ENCODE measurements around the gene SLC16A11.

SLC16A11 gene

DNA sequence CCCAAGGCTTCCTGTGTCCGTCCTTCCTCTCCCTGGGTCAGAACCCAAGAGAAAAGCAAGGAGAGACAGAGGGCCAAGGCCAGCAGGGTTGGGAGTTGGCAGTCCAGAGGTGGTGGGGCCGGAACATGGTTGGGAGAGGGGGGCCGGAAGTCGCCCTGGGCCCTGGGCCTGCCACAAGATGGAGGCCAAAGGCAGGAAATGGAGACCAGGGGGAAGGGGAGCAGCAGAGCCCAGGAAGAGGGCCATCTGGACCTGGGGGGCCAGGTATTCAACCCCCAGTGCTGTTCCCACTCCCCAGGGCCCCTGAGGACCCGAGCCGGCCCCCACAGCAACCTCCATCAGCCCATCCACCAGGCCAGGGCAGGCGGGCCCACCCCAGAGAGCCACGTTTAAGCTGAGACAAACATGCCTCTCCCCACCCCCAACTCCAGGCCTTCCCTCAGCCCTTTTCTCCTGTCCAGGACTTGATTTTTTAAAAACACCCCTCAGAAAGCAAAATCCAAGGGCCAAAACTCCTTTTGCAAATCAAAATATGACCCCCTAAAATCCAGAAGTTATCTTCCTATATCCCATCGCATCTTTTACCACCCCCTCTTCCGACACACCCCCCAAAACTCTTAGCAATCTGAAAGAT, 25.4 kb downstream of the SLC16A11 start:
- TF ChIP-seq, protein P1, sequence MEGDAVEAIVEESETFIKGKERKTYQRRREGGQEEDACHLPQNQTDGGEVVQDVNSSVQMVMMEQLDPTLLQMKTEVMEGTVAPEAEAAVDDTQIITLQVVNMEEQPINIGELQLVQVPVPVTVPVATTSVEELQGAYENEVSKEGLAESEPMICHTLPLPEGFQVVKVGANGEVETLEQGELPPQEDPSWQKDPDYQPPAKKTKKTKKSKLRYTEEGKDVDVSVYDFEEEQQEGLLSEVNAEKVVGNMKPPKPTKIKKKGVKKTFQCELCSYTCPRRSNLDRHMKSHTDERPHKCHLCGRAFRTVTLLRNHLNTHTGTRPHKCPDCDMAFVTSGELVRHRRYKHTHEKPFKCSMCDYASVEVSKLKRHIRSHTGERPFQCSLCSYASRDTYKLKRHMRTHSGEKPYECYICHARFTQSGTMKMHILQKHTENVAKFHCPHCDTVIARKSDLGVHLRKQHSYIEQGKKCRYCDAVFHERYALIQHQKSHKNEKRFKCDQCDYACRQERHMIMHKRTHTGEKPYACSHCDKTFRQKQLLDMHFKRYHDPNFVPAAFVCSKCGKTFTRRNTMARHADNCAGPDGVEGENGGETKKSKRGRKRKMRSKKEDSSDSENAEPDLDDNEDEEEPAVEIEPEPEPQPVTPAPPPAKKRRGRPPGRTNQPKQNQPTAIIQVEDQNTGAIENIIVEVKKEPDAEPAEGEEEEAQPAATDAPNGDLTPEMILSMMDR (IDR thresholded peaks at IDR 0.05; ENCODE audit: control extremely low read depth, extremely low read depth, low read depth, missing control alignments): no peak
- DNase-seq (ENCODE audit: extremely low spot score): no peak
- CTCF ChIA-PET: interaction anchor here (1.9 kb wide), 1 partner anchor 14 kb away, joined by 7 read pairs; no protein-coding TSS in a partner anchor
- POLR2A ChIA-PET: no interaction called here

DNA sequence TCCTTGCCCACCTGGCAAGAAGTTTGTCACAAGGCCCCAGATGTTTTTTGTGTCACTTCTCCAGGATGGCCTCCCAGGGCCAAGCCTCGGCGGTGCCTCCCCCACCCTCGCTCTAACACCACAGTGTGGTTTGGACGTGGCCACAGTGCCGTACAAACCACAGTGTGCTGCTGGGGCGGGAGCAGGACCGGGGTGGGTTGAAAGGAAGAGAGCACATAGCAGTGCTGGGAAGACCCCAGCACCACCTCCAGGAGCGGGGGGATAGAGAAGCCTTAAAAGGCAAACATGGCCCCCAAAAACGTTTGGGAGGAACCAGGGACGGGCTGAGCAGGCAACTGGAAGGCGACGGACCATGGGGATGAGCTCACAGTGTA, 26.1 kb downstream of the SLC16A11 start:
- ChIA-PET CTCF (interaction anchor here (1.9 kb wide), 1 partner anchor 13 kb away, joined by 7 read pairs; no protein-coding TSS in a partner anchor), POLR2A (no interaction called here)
- DNase-seq (ENCODE audit: extremely low spot score): no peak
- TF ChIP-seq, protein P1 (IDR thresholded peaks at IDR 0.05; ENCODE audit: control extremely low read depth, extremely low read depth, low read depth, missing control alignments): no peak

DNA sequence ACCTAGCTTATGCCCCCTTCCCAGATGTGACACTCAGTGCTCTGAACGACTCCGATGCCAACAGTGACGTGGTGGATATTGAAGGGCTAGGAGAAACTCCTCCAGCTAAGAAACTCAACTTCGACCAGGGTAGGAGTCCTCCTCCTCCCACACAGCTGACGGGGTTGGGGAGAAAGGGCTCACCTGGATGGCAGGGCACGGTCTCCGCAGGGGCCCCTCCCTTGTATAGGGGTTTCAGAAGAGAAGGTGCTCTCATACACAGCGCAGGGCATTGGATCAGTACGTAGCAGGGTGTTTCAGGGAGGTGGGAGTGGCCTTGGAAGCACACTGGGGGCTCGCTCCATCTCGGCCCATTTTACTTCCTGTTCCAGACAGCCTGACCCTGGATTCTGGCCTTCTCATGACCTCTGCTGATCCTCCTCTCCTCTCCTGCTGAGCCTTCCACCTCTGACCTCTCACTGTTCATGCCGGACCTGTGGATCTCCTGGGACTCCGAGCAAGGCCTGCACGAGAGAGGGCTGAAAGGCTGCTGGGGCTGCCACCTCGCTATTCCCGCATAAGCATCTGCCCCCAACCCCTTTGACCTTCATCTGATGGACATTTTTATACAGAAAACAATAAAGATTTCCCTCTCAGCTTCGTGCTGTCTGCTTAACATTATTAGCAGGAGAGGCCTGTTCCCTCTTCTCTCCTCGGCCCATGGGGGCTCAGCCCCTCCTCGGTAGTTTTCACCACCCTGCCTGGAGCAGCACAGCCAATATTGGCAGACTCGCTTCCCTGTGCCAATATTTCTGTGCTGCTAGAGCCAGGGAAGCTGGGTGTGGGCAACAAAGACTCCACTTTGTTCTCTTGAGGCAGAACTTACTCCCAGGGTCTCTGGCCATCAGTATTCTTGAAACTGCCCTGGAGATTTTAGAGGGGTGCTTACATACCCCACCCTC, 26.7 kb downstream of the SLC16A11 start:
- ChIA-PET CTCF (interaction anchor here (1.0 to 2.3 kb wide), 8 partner anchors 13 to 174 kb away, joined by 3 to 10 read pairs (median 4); partner anchors contain the start of gene SLC16A13), POLR2A (no interaction called here)
- no peak for DNase-seq (ENCODE audit: extremely low spot score)
- TF ChIP-seq, protein P1 (IDR thresholded peaks at IDR 0.05; ENCODE audit: control extremely low read depth, extremely low read depth, low read depth, missing control alignments): no peak

DNA sequence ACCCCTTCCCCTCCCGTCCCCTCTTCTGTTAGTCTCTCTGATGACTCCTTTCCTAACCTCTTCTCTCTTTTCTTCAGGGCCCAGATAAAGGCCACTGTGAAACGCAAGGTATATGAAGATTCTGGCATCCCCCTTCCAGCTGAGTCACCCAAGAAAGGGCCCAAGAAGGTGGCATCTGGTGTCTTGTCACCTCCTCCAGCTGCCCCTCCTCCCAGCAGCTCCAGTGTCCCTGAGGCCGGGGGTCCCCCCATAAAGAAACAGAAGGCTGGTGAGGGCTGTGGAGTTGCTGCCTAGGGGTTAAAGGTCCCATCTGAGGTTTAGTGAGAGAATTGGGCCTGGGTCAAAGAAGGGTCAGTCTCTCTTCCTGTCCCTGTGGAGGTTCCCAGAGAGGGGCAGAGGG, 27.5 kb downstream of the SLC16A11 start:
- TF ChIP-seq, protein P1 (IDR thresholded peaks at IDR 0.05; ENCODE audit: control extremely low read depth, extremely low read depth, low read depth, missing control alignments): no peak
- ChIA-PET POLR2A (no interaction called here), CTCF (interaction anchor here (1.0 to 2.3 kb wide), 8 partner anchors 13 to 174 kb away, joined by 3 to 15 read pairs (median 4); partner anchors contain the start of gene SLC16A13)
- DNase-seq (ENCODE audit: extremely low spot score): no peak

DNA sequence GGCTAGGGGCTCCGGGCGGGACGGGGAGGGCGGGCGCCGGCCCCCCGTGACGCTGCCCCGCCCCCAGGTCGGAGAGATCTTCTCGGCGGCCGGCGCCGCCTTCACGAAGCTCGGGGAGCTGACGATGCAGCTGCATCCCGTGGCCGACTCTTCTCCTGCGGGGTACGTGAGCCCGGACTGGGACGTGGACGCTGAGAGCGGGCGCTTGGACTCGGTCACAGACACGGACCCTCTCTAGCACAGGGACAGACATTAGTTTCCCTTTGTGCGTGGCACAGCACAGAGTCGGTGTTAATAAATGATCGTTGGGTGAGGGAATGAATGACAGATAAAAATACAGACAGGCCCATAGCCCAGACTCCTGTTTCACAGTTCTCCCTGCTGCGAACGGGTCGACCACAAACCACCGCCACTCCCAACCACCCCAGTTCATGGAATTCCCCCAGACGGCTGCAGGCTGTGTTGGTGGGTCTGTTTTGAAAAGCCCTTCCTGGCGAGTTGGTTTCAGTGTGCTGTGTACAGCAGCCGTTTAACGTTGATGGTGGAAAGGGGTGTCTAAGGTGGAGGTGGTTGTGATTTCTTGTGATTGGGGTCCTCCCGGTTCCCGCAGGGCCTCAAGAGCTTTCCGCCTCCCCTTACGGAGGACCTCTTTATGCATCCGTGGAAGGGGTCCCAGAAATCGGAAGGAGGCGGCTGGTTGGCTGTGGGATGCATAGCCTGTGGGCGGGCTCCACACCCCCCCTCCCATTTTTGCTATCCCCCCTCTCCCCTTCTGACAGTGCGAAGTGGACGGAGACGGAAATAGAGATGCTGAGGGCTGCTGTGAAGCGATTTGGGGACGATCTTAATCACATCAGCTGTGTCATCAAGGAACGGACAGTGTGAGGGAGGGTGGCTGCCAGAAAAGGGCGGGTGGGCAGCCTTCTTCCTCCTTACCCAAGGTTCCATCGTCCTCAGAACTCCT, 28.6 kb downstream of the SLC16A11 start:
- ChIA-PET POLR2A (interaction anchor here (0.6 to 1.0 kb wide), 3 partner anchors 8 to 206 kb away, joined by 3 to 5 read pairs (median 3); no protein-coding TSS in a partner anchor), CTCF (interaction anchor here (0.6 to 2.3 kb wide), 8 partner anchors 11 to 172 kb away, joined by 3 to 15 read pairs (median 6); no protein-coding TSS in a partner anchor)
- peak; percentile 52 for DNase-seq (ENCODE audit: extremely low spot score)
- TF ChIP-seq, protein P1 (IDR thresholded peaks at IDR 0.05; ENCODE audit: control extremely low read depth, extremely low read depth, low read depth, missing control alignments): no peak

All from GM10248 (cell line).